ENCODE results near the gene MIOS.

MIOS gene

GRCh38 chr7:7584653-7585052 is 18.0 kb downstream of the MIOS start:
- DNase-seq = no peak

GRCh38 chr7:7585241-7585928 is 18.7 kb downstream of the MIOS start:
- DNase-seq = no peak

- DNase-seq = peak; percentile 9
These were observed 28.8 kb downstream of the MIOS start for GRCh38 chr7:7595451-7595850.

- DNase-seq = no peak
These were observed 29.5 kb downstream of the MIOS start for GRCh38 chr7:7596176-7596575.

- no peak for DNase-seq
These were observed 40.3 kb downstream of the MIOS start for GRCh38 chr7:7607010-7607409.

GRCh38 chr7:7609330-7609729 is 42.6 kb downstream of the MIOS start:
- no peak for DNase-seq

- DNase-seq = no peak
These were observed 45.8 kb downstream of the MIOS start for GRCh38 chr7:7612519-7612918.

GRCh38 chr7:7613210-7613609 is 46.5 kb downstream of the MIOS start:
- no peak for DNase-seq

GRCh38 chr7:7614018-7614741 is 47.5 kb downstream of the MIOS start:
- DNase-seq = no peak

GRCh38 chr7:7617550-7617949 is 50.9 kb downstream of the MIOS start:
- DNase-seq = no peak

- no peak for DNase-seq
These were observed 51.7 kb downstream of the MIOS start for GRCh38 chr7:7618410-7618809.

- DNase-seq = no peak
These were observed 53.6 kb downstream of the MIOS start for GRCh38 chr7:7620236-7620635.

GRCh38 chr7:7620644-7621210 is 54.0 kb downstream of the MIOS start:
- no peak for DNase-seq

- DNase-seq = no peak
These were observed 61.8 kb downstream of the MIOS start for GRCh38 chr7:7628476-7628875.

GRCh38 chr7:7630626-7631329 is 64.1 kb downstream of the MIOS start:
- no peak for DNase-seq

GRCh38 chr7:7639421-7639820 is 72.7 kb downstream of the MIOS start:
- no peak for DNase-seq

- DNase-seq = no peak
These were observed 73.2 kb downstream of the MIOS start for GRCh38 chr7:7639847-7640220.

- peak; percentile 55 for DNase-seq
These were observed 73.8 kb downstream of the MIOS start, which contains the start of gene UMAD1 for GRCh38 chr7:7640221-7641128. Gene UMAD1 (plus strand): TSS chr7:7640752. CDS start chr7:7673372, 32,620 bp downstream.

GRCh38 chr7:7641129-7641663 is 74.5 kb downstream of the MIOS start:
- DNase-seq = no peak

GRCh38 chr7:7642081-7642480 is 75.4 kb downstream of the MIOS start:
- DNase-seq = no peak

- DNase-seq = no peak
These were observed 80.9 kb downstream of the MIOS start for GRCh38 chr7:7647495-7648036.

GRCh38 chr7:7650682-7651206 is 84.1 kb downstream of the MIOS start:
- no peak for DNase-seq
